HG02678 (cell line): ENCODE results near the gene ANKRD13C.

Experiments
- ATAC-seq: cut with Tn5 transposase; IDR thresholded peaks from one replicate; pipeline ENCODE4 v1.9.1; 2021; ENCODE audit warnings: mild to moderate bottlenecking, moderate library complexity; ENCODE audit not compliant: unreplicated experiment

ANKRD13C gene

DNA sequence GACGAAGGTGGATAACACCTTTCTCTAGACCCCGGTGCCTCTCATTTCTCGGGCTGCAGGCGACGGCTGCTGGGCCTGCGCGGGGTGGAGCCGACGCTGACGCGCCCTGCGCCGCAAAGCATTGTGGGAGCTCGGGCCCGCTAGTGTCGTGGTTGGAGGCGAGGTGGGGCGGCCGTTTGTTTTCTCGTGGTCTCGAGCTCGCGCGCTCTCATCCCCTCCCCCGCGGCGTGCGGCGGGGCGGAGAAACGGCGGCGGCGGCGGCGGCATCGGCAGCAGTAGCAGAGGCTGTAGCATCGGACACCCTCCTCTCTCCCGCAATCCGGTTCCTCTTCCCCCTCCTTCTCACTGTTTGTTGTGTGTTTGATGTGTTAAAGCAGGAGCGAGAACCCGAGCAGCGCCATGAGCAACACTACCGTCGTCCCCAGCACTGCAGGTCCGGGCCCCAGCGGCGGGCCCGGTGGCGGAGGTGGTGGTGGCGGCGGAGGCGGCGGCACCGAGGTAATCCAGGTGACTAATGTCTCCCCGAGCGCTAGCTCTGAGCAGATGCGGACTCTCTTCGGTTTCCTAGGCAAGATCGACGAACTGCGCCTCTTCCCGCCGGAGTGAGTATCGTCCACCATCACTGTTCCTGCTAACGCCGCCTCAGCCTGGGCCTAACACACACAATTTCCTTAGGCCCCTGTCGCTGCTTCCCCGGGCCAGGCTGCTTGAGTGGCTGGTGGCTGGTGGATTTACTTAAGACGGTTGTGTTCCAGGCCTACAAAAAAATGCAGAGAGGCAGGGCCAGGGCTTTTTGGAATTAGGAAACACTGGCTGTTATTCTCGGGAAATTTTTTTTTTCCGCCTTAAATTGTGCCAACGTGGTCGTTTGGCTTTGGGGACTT, 133.0 kb downstream of the ANKRD13C start, which contains the start of gene SRSF11:
TSS of gene SRSF11 (plus strand) at position 143 of the 884 bp plus-strand sequence. CDS start at position 400, 257 bp downstream.
- peak; percentile 94 for ATAC-seq

DNA sequence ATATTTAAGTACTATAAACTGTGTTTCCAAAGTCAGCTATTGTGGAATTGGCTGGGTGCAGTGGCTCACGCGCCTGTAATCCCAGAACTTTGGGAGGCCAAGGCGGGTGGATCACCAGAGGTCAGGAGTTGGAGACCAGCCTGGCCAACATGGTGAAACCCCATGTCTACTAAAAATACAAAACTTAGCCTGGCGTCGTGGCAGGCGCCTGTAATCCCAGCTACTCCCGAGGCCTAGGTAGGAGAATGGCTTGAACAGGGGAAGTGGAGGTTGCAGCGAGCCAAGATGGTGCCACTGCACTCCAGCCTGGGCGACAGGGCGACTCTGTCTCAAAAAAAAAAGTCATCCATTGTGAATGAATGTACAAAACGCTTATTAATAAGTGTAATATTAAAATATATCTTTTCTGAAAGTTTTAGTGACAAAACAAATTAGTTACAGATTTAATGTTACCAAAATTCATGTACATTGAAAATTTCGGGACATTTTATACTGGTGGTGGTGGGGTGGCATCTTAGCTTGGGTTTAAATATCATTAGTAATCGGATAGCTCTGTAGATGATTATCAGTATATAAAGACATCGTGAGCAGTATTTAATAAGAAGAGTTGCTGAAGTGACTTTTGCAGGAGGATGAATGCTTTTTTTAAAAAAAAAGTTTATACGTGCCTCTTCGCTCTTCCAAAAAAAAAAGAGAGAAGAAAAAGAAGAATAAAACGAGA, 133.8 kb downstream of the ANKRD13C start:
- peak; percentile 2 for ATAC-seq

DNA sequence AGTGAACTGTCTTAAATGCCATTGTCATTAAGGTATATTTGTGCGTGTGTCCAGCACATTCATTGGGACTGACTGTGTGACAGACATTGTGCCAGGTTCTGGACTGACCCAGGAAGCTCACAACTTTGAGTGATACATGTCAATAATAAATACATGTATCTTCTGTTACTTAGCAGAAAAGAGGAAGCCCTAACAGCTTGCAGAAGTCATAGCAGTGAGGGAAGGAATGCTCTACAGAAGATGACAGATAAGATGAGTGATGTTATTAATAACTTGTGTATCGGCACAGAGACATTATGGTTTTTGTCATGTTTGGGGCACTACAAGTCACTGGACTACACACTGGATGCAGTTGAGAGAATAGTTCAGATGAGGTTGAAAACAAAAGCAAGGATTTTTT, 134.5 kb downstream of the ANKRD13C start:
- no peak for ATAC-seq

DNA sequence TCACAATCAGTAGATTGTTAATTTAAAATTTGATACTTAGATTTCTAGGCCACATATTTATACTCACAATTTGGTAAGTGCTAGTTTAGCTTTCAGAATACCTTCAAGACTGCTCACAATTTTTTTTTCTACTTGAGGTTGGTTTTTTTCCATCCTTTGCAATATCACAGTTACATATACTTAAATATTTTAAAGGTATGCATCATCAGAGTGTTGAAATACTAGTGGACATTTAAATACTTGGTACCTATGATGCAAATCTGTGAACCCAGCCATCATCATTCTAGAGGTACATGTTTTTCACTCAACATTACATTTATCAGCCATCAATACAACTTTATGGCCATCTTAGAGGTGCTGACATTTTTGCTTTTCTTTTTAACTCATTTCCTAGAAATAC, 143.0 kb downstream of the ANKRD13C start:
- ATAC-seq = no peak

DNA sequence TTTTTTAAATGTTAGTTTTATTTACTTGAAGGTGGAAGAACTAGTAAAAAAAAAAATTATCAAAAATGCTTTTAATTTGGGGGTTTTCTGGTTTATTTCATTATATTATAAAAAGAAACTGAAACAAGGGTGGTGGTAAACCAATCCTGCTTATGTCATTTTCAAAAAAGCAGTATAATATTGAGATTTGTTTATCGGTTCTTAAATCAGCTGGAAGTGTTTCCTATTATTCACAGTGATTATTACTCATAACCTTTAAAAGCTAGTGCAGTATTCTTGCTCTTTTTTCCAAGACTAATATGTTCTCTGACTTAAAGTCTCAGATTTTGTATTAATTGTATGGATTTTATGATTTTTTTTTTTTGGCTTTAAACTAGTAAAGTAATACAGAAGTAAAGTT, 143.7 kb downstream of the ANKRD13C start:
- ATAC-seq = no peak
